Measurements from ENCODE around the gene VPS13D.

GRCh38 chr1:12446593-12446992, 216.8 kb downstream of the VPS13D start:
- no peak for TF ChIP-seq CTCF (IDR thresholded peaks at IDR 0.05)
- no peak for TF ChIP-seq EP300 (IDR thresholded peaks at IDR 0.05)
- no peak for TF ChIP-seq POLR2A (IDR thresholded peaks at IDR 0.05)

All from ovary (tissue), 3 donors.